KMS-11 (cell line): ENCODE results near the gene NLGN3.
A peak's percentile ranks its signal among the peaks of the same experiment; 100 is the strongest.
"Not testable (repeated sequence)": the region's sequence is repeated elsewhere in the genome, so short reads cannot be mapped to it uniquely, and the experiment has no call there.

Experiments
- H2AFZ ChIP-seq: fragments of 200-600 bp; sonication (generic); 2 replicates; pipeline ENCODE4 v1.6.1; 2016; ENCODE audit warnings: antibody characterized with exemption, mixed run types, low read depth
- H3K27ac ChIP-seq: fragments of 200-600 bp; sonication (generic); 2 replicates; pipeline ENCODE4 v1.6.1; 2016; ENCODE audit warnings: mild to moderate bottlenecking, mixed run types
- H3K27me3 ChIP-seq: fragments of 200-600 bp; sonication (generic); 2 replicates; pipeline ENCODE4 v1.6.1; 2017; ENCODE audit warnings: mild to moderate bottlenecking, low read depth, mixed run types, moderate library complexity; ENCODE audit not compliant: insufficient read depth
- H3K36me3 ChIP-seq: fragments of 200-600 bp; sonication (generic); 2 replicates; pipeline ENCODE4 v1.6.1; 2017; ENCODE audit warnings: mild to moderate bottlenecking, mixed run types; ENCODE audit not compliant: insufficient read depth
- H3K4me1 ChIP-seq: fragments of 200-600 bp; sonication (generic); 2 replicates; pipeline ENCODE4 v1.6.1; 2016; ENCODE audit warnings: mild to moderate bottlenecking, low read depth, mixed run types; ENCODE audit not compliant: poor library complexity, severe bottlenecking
- H3K4me2 ChIP-seq: fragments of 200-600 bp; sonication (generic); 2 replicates; pipeline ENCODE4 v1.7.0; 2016; ENCODE audit warnings: mild to moderate bottlenecking, mixed run types
- H3K4me3 ChIP-seq: fragments of 200-600 bp; sonication (generic); IDR thresholded peaks from 2 replicates; pipeline ENCODE4 v1.6.1; 2017; ENCODE audit warnings: low read depth, low read length, mixed read lengths; ENCODE audit not compliant: insufficient read depth
- H3K79me2 ChIP-seq: fragments of 200-600 bp; sonication (generic); 2 replicates; pipeline ENCODE4 v1.6.1; 2016; ENCODE audit warnings: low read depth, mixed run types; ENCODE audit not compliant: insufficient read depth
- H3K9ac ChIP-seq: fragments of 200-600 bp; sonication (generic); 2 replicates; pipeline ENCODE4 v1.6.1; 2016; ENCODE audit warnings: mild to moderate bottlenecking, mixed run types
- H4K20me1 ChIP-seq: fragments of 200-600 bp; sonication (generic); 2 replicates; pipeline ENCODE4 v1.6.1; 2016; ENCODE audit warnings: mild to moderate bottlenecking, mixed run types; ENCODE audit not compliant: insufficient read depth
- CTCF ChIP-seq: fragments of 200-600 bp; sonication (generic); conservative IDR thresholded peaks from 2 replicates; pipeline ENCODE4 v1.6.1; 2017; ENCODE audit warnings: low read depth, mild to moderate bottlenecking, antibody characterized with exemption, low read length, moderate library complexity, mixed read lengths

NLGN3 gene

GRCh38 chrX:71177327-71177726, 32.7 kb downstream of the NLGN3 start:
- no peak overlapping the region for H3K4me3 ChIP-seq
- peaks cover under 1% of the 10 kb centered on the region for H3K4me1 ChIP-seq
- no peak for TF ChIP-seq CTCF
- H3K4me2 ChIP-seq: no peak overlapping the region
- no peaks in the 10 kb centered on the region for H3K27me3 ChIP-seq
- H3K9ac ChIP-seq: no peak overlapping the region
- H3K27ac ChIP-seq: no peak overlapping the region
- H3K79me2 ChIP-seq: no peaks in the 10 kb centered on the region
- H3K36me3 ChIP-seq: no peaks in the 10 kb centered on the region
- H4K20me1 ChIP-seq: no peaks in the 10 kb centered on the region
- H2AFZ ChIP-seq: no peak overlapping the region

- H2AFZ ChIP-seq: no peak overlapping the region; the same call in 1 of the 2 replicates
- H3K9ac ChIP-seq: no peak overlapping the region
- H3K27me3 ChIP-seq: no peaks in the 10 kb centered on the region
- H3K27ac ChIP-seq: no peak overlapping the region
- TF ChIP-seq CTCF: peak; percentile 77
- no peak overlapping the region for H3K4me3 ChIP-seq
- no peaks in the 10 kb centered on the region for H3K79me2 ChIP-seq
- peaks cover 9% of the 10 kb centered on the region for H3K4me1 ChIP-seq
- H3K36me3 ChIP-seq: no peaks in the 10 kb centered on the region
- H4K20me1 ChIP-seq: no peaks in the 10 kb centered on the region
- H3K4me2 ChIP-seq: no peak overlapping the region
These were observed 34.3 kb downstream of the NLGN3 start for GRCh38 chrX:71178908-71179307.

- H4K20me1 ChIP-seq, H3K4me1 ChIP-seq, H3K79me2 ChIP-seq, H3K27me3 ChIP-seq, H3K4me3 ChIP-seq, H3K9ac ChIP-seq, H3K27ac ChIP-seq, H3K4me2 ChIP-seq, H3K36me3 ChIP-seq: not testable (repeated sequence)
- H2AFZ ChIP-seq: peak overlapping the region; percentile 49; the same call in 1 of the 2 replicates
These were observed 36.1 kb downstream of the NLGN3 start for GRCh38 chrX:71180579-71181265.

GRCh38 chrX:71181558-71181909, 36.9 kb downstream of the NLGN3 start:
- Histone ChIP-seq H3K4me1 (peaks cover 9% of the 10 kb centered on the region), H2AFZ (peak overlapping the region; percentile 49), H4K20me1 (no peaks in the 10 kb centered on the region), H3K4me2 (no peak overlapping the region), H3K9ac (peak overlapping the region; percentile 73; the same call in 1 of the 2 replicates), H3K27ac (peak overlapping the region; percentile 85), H3K79me2 (no peaks in the 10 kb centered on the region), H3K36me3 (no peaks in the 10 kb centered on the region), H3K27me3 (no peaks in the 10 kb centered on the region), H3K4me3 (no peak overlapping the region)
- no peak for TF ChIP-seq CTCF
